ENCODE measurements around the gene BTBD1.

- TF ChIP-seq CTCF (IDR thresholded peaks at IDR 0.05) (no peak), POLR2A (IDR thresholded peaks at IDR 0.05) (no peak)
Measured at GRCh38 chr15:82986442-82986780, 80.6 kb downstream of the BTBD1 start.
